K562 (cell line): ENCODE results near the gene HMGA1. TPM values are rescaled to one million over a fixed set of nuclear protein-coding genes. Genes with fewer than 3 reads are reported as not detected.

ENCODE experiments used
- CSDE1 ChIP-seq, 2 experiments: fragments of 450-650 bp; IDR thresholded peaks; 2 replicates each; pipeline ENCODE4 v1.6.1; 2016; ENCODE audit warnings: mild to moderate bottlenecking in 1 of 2
- DPF2 ChIP-seq: fragments of 450-650 bp; IDR thresholded peaks from 2 replicates; pipeline ENCODE4 v1.6.1; 2016
- EP300 ChIP-seq: IDR thresholded peaks from 2 replicates; pipeline ENCODE4 v1.6.1; 2012; ENCODE audit warnings: low read length, improper control_type of control experiment
- HDAC2 ChIP-seq: fragments of 450-650 bp; IDR thresholded peaks from 2 replicates; pipeline ENCODE4 v1.6.1; 2016; ENCODE audit warnings: mild to moderate bottlenecking
- L3MBTL2 ChIP-seq: fragments of 450-650 bp; IDR thresholded peaks from 2 replicates; pipeline ENCODE4 v1.6.1; 2016; ENCODE audit warnings: mild to moderate bottlenecking, moderate library complexity
- PYGO2 ChIP-seq: fragments of 450-650 bp; IDR thresholded peaks from 2 replicates; pipeline ENCODE4 v1.6.1; 2016; ENCODE audit warnings: mild to moderate bottlenecking, missing genetic modification characterization, moderate library complexity, missing compliant biosample characterization
- SMAD4 ChIP-seq: fragments of 250-450 bp; sonication (Bioruptor Pico); conservative IDR thresholded peaks from 2 replicates; pipeline ENCODE4 v1.8.0; 2021; ENCODE audit warnings: inconsistent platforms, mild to moderate bottlenecking, moderate library complexity
- polyA plus RNA-seq, 8 experiments: library from polyadenylated mRNA; depleted of rRNA in 4 of 8; stranded (reverse) in 5 of 8; unstranded in 3 of 8; fragments of >200 nt; fragmentation: Nextera tagmentation in 2 of 8; fragmentation: Illumina TruSeq in 1 of 8; extraction: Ambion mirVana in 2 of 8; extraction: Trizol in 1 of 8; gene quantifications; 2 replicates each; pipeline versions ENCODE4 v1.2.1 to v1.2.3, GENCODE V29; 2011 to 2014; ENCODE audit warnings: inconsistent platforms in 1 of 8, missing spikeins in 1 of 8
- total RNA-seq, 7 experiments: library from RNA; depleted of rRNA in 6 of 7; stranded (reverse); fragments of >200 nt in 6 of 7; fragmentation: Illumina TruSeq in 2 of 7; extraction: Trizol in 2 of 7; gene quantifications; 2 replicates each; pipeline versions ENCODE4 v1.2.1 to v1.2.3, GENCODE V29; 2011 to 2021; ENCODE audit warnings: low replicate concordance in 1 of 7
- TF ChIP-seq, protein P1 (sequence below): fragments of 450-650 bp; IDR thresholded peaks from 2 replicates; pipeline ENCODE4 v1.6.1; 2016; ENCODE audit warnings: mild to moderate bottlenecking
- TF ChIP-seq, protein P2 (sequence below): sonication (generic); formaldehyde crosslinking; IDR thresholded peaks from 2 replicates; pipeline ENCODE4 v1.8.0; 2022; ENCODE audit warnings: missing genetic modification reagents, mild to moderate bottlenecking, borderline replicate concordance
- TF ChIP-seq, protein P3 (sequence below), 2 experiments: fragments of 450-650 bp; formaldehyde crosslinking in 1 of 2; IDR thresholded peaks; 2 replicates each; pipeline versions ENCODE4 v1.4.0 to v1.6.1; 2014 to 2020; ENCODE audit warnings: mild to moderate bottlenecking in 2 of 2, borderline replicate concordance in 1 of 2, low read depth in 1 of 2

HMGA1 gene
- total and polyA plus RNA-seq, 9 of the 15 experiments (the other 6 are each of a cell fraction or from before 2014, with no cell fraction given), result 27.8 to 1,947 (median 594) TPM

DNA sequence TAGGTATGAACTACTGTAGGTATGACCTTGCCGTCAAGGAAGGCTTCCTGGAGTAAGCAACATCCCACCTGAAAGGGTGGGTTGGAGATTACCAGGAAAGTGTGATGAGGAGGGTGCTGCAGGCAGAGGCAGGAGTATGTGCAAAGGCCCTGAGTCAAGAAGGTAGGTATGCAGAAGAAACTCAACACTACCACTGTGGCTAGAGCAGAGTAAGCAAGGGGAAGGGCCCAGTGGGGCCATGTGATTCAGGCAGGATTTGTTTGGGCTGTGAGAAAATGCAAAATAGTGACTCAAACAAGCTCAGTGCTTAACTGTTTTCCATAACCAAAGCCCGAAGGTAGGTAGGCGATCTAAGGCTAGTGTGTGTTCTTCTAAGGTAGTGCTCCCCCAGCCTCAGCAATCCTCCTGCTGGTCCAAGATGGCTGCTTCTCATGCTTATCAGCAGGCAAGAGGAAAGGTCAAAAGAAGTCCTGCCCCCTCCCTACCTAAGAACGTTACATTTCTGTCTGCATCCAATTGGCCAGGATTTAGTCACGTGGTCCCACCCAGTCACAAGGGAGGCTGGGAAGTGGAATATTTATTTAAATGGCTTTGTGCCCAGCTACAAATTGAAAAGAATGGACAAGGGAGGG, 36.2 kb upstream of the HMGA1 start (continued):
- TF ChIP-seq, protein P1, sequence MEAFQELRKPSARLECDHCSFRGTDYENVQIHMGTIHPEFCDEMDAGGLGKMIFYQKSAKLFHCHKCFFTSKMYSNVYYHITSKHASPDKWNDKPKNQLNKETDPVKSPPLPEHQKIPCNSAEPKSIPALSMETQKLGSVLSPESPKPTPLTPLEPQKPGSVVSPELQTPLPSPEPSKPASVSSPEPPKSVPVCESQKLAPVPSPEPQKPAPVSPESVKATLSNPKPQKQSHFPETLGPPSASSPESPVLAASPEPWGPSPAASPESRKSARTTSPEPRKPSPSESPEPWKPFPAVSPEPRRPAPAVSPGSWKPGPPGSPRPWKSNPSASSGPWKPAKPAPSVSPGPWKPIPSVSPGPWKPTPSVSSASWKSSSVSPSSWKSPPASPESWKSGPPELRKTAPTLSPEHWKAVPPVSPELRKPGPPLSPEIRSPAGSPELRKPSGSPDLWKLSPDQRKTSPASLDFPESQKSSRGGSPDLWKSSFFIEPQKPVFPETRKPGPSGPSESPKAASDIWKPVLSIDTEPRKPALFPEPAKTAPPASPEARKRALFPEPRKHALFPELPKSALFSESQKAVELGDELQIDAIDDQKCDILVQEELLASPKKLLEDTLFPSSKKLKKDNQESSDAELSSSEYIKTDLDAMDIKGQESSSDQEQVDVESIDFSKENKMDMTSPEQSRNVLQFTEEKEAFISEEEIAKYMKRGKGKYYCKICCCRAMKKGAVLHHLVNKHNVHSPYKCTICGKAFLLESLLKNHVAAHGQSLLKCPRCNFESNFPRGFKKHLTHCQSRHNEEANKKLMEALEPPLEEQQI, result peak; percentile 25; the same call in 1 of the 2 replicates
- TF ChIP-seq PYGO2 (tag) (peak; percentile 65; the same call in 1 of the 2 replicates), EP300 (0 out of 2 replicates have a peak, but pooled peaks have one; percentile 4), L3MBTL2 (peak; percentile 39; the same call in 1 of the 2 replicates), CSDE1 (IDR thresholded peaks at IDR 0.05) (0 out of 4 replicates have a peak, but pooled peaks of 1 of the 2 experiments have one; percentile 26), SMAD4 (CRISPR knock-in tag) (0 out of 2 replicates have a peak, but pooled peaks have one; percentile 38), HDAC2 (0 out of 2 replicates have a peak, but pooled peaks have one; percentile 36), DPF2 (peak; percentile 39)
- TF ChIP-seq, protein P2, sequence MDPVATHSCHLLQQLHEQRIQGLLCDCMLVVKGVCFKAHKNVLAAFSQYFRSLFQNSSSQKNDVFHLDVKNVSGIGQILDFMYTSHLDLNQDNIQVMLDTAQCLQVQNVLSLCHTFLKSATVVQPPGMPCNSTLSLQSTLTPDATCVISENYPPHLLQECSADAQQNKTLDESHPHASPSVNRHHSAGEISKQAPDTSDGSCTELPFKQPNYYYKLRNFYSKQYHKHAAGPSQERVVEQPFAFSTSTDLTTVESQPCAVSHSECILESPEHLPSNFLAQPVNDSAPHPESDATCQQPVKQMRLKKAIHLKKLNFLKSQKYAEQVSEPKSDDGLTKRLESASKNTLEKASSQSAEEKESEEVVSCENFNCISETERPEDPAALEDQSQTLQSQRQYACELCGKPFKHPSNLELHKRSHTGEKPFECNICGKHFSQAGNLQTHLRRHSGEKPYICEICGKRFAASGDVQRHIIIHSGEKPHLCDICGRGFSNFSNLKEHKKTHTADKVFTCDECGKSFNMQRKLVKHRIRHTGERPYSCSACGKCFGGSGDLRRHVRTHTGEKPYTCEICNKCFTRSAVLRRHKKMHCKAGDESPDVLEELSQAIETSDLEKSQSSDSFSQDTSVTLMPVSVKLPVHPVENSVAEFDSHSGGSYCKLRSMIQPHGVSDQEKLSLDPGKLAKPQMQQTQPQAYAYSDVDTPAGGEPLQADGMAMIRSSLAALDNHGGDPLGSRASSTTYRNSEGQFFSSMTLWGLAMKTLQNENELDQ, result no peak
- TF ChIP-seq, protein P3, sequence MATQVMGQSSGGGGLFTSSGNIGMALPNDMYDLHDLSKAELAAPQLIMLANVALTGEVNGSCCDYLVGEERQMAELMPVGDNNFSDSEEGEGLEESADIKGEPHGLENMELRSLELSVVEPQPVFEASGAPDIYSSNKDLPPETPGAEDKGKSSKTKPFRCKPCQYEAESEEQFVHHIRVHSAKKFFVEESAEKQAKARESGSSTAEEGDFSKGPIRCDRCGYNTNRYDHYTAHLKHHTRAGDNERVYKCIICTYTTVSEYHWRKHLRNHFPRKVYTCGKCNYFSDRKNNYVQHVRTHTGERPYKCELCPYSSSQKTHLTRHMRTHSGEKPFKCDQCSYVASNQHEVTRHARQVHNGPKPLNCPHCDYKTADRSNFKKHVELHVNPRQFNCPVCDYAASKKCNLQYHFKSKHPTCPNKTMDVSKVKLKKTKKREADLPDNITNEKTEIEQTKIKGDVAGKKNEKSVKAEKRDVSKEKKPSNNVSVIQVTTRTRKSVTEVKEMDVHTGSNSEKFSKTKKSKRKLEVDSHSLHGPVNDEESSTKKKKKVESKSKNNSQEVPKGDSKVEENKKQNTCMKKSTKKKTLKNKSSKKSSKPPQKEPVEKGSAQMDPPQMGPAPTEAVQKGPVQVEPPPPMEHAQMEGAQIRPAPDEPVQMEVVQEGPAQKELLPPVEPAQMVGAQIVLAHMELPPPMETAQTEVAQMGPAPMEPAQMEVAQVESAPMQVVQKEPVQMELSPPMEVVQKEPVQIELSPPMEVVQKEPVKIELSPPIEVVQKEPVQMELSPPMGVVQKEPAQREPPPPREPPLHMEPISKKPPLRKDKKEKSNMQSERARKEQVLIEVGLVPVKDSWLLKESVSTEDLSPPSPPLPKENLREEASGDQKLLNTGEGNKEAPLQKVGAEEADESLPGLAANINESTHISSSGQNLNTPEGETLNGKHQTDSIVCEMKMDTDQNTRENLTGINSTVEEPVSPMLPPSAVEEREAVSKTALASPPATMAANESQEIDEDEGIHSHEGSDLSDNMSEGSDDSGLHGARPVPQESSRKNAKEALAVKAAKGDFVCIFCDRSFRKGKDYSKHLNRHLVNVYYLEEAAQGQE (IDR thresholded peaks at IDR 0.05; ENCODE audit: borderline replicate concordance), result peak; percentile 35; the same call in 1 of the 2 replicates
- TF ChIP-seq, protein P3 (CRISPR knock-in tag; IDR thresholded peaks at IDR 0.05; ENCODE audit: low read depth), result no peak
- TF ChIP-seq, all 486 proteins: peak for 49
